Endothelial cell of umbilical vein (primary cell): Measurements from ENCODE around the gene CHST11. TPM values are rescaled to one million over a fixed set of nuclear protein-coding genes. Genes with fewer than 3 reads are reported as not detected.

Experiments
- BruUV-seq: library from RNA; stranded (reverse); fragments of 400-500 nt; replicated peaks from 2 replicates; lab custom pipeline; 2021; lab: Mats Ljungman, UMichigan
- CTCF ChIA-PET: fragments of 300-600, 350-600 bp; sonication (Branson Sonifier 250); formaldehyde crosslinking; loops from one replicate; lab custom pipeline; 2021; ENCODE audit warnings: antibody characterized with exemption, inconsistent platforms; lab: Charles Lee
- POLR2A ChIA-PET: fragments of 300-600, 350-600 bp; sonication (Branson Sonifier 250); formaldehyde crosslinking; loops from one replicate; lab custom pipeline; 2021; ENCODE audit warnings: antibody characterized with exemption, inconsistent platforms; lab: Charles Lee
- DNase-seq: peaks from one replicate; pipeline ENCODE4 v3.0.0-alpha.2; 2011; ENCODE audit warnings: low read depth, low spot score
- FAIRE-seq: peaks from 2 replicates; lab custom pipeline; 2011; peaks lifted over from hg19 to GRCh38; lab: Jason Lieb, UNC
- H2AFZ ChIP-seq: 2 replicates; pipeline ENCODE4 v1.6.0; 2012; ENCODE audit warnings: low read depth, low read length, control low read depth, inconsistent platforms
- H3K27ac ChIP-seq: 2 replicates; pipeline ENCODE4 v1.5.1; 2011; ENCODE audit warnings: low read depth, mild to moderate bottlenecking, control low read depth, low read length, moderate library complexity; ENCODE audit not compliant: insufficient read depth
- H3K27me3 ChIP-seq, 2 experiments: 2 replicates each; pipeline versions ENCODE4 v1.6.0 to v1.6.1; 2011; ENCODE audit warnings: low read length in 2 of 2, mixed read lengths in 1 of 2; ENCODE audit not compliant: control insufficient read depth in 2 of 2, insufficient read depth in 2 of 2
- H3K36me3 ChIP-seq, 2 experiments: 2 replicates in 1 of 2; 3 replicates in 1 of 2; pipeline ENCODE4 v1.5.1; 2011; ENCODE audit warnings: low read length in 2 of 2, mild to moderate bottlenecking in 1 of 2, moderate library complexity in 1 of 2; ENCODE audit not compliant: control insufficient read depth in 2 of 2, insufficient read depth in 2 of 2; ENCODE audit errors: extremely low read depth in 1 of 2
- H3K4me1 ChIP-seq: 3 replicates; pipeline ENCODE4 v1.5.1; 2011; ENCODE audit warnings: mild to moderate bottlenecking, low read length; ENCODE audit not compliant: control insufficient read depth, insufficient read depth; ENCODE audit errors: extremely low read depth
- H3K4me2 ChIP-seq: 2 replicates; pipeline ENCODE4 v1.6.1; 2011; ENCODE audit warnings: low read length, control low read depth, mixed read lengths; ENCODE audit not compliant: insufficient read depth
- H3K4me3 ChIP-seq, 3 experiments: fragments of 200-600 bp in 1 of 3; sonication (generic), shearing (Covaris generic) in 1 of 3; replicated peaks in 1 of 3; 2 replicates each; pipeline ENCODE4 v1.5.1; 2011 to 2016; ENCODE audit warnings: control low read depth in 3 of 3, low read length in 3 of 3, mild to moderate bottlenecking in 2 of 3, inconsistent platforms in 1 of 3, low read depth in 1 of 3, moderate library complexity in 1 of 3; ENCODE audit not compliant: insufficient read depth in 1 of 3
- H3K79me2 ChIP-seq: 2 replicates; pipeline ENCODE4 v1.6.0; 2012; ENCODE audit warnings: low read length, inconsistent platforms; ENCODE audit not compliant: control insufficient read depth, insufficient read depth
- H3K9ac ChIP-seq: replicated peaks from 2 replicates; pipeline ENCODE3; 2011; ENCODE audit warnings: low read length, control low read depth; ENCODE audit not compliant: insufficient read depth; ENCODE audit errors: extremely low read depth
- H3K9me1 ChIP-seq: replicated peaks from 3 replicates; pipeline ENCODE4 v1.6.0; 2011; ENCODE audit warnings: mild to moderate bottlenecking, low read length; ENCODE audit not compliant: control insufficient read depth, insufficient read depth; ENCODE audit errors: extremely low read depth
- H3K9me3 ChIP-seq: replicated peaks from 2 replicates; pipeline ENCODE4 v1.5.1; 2012; ENCODE audit warnings: low read length, inconsistent platforms; ENCODE audit not compliant: control insufficient read depth, insufficient read depth
- H4K20me1 ChIP-seq: replicated peaks from 2 replicates; pipeline ENCODE3; 2011; ENCODE audit warnings: mild to moderate bottlenecking, low read length; ENCODE audit not compliant: control insufficient read depth, insufficient read depth; ENCODE audit errors: extremely low read depth
- MAX ChIP-seq: IDR thresholded peaks from 2 replicates; pipeline ENCODE4 v1.6.1; 2011; ENCODE audit not compliant: insufficient read depth, insufficient read length
- MYC ChIP-seq: IDR thresholded peaks from one replicate; pipeline ENCODE4 v1.6.1; 2011; ENCODE audit warnings: mild to moderate bottlenecking, low read depth, low read length
- dilution Hi-C: fragments of 300-500 bp; cut with MboI; formaldehyde crosslinking; loops from one replicate; pipeline ENCODE4 v1.15.0; 2019; ENCODE audit warnings: low sequenced_read_pairs; ENCODE audit not compliant: extremely low pct_ligation_motif_present
- intact Hi-C: fragments of 100-400 bp; cut with micrococcal nuclease; formaldehyde crosslinking; loops from one replicate; pipeline ENCODE4 v1.10.0; 2022
- polyA plus RNA-seq, 4 experiments: library from polyadenylated mRNA; depleted of rRNA in 3 of 4; stranded (reverse) in 3 of 4; unstranded in 1 of 4; fragments of >200 nt; gene quantifications; 2 replicates each; pipeline versions ENCODE4 v1.2.1 to v1.2.3, GENCODE V29; 2011 to 2012; ENCODE audit warnings: missing spikeins in 1 of 4
- total RNA-seq: library from RNA; stranded (reverse); gene quantifications from 2 replicates; pipeline ENCODE4 v1.2.3, GENCODE V29; 2021

The CHST11 gene
- total and polyA plus RNA-seq, 2 donors (not counting 3 experiments of a cell fraction or from before 2014, with no cell fraction given), result 19.7 to 20.9 TPM

GRCh38 chr12:104600036-104600712 lies 143.4 kb downstream of the CHST11 start:
- no peak overlapping the region for H3K4me3 ChIP-seq
- H3K4me2 ChIP-seq, result no peak overlapping the region
- ChIA-PET POLR2A (no interaction called here), CTCF (no interaction called here)
- no peak overlapping the region for H3K27ac ChIP-seq
- no peaks in the 10 kb centered on the region for H3K36me3 ChIP-seq
- intact Hi-C loops (loop anchor here (5.0 kb wide), 1 partner anchor 218 kb away; no protein-coding TSS in a partner anchor), dilution Hi-C loops (no loop called here)
- FAIRE-seq (no peak), DNase-seq (no peak)
- peaks cover 30% of the 10 kb centered on the region for H3K4me1 ChIP-seq
- no peak for TF ChIP-seq MYC
- H3K27me3 ChIP-seq, result no peaks in the 10 kb centered on the region
- peaks cover 2% of the 10 kb centered on the region for H3K79me2 ChIP-seq
- no peaks in the 10 kb centered on the region for H4K20me1 ChIP-seq
- H3K9me1 ChIP-seq, result no peaks in the 10 kb centered on the region
- BruUV-seq, result no TSS peak
- H2AFZ ChIP-seq, result no peak overlapping the region
- no peak overlapping the region for H3K9ac ChIP-seq
- H3K9me3 ChIP-seq, result no peaks in the 10 kb centered on the region

GRCh38 chr12:104600790-104601739 lies 144.3 kb downstream of the CHST11 start:
- H3K4me2 ChIP-seq, result no peak overlapping the region
- peaks cover 4% of the 10 kb centered on the region for H3K79me2 ChIP-seq
- no peak overlapping the region for H3K9ac ChIP-seq
- H3K4me1 ChIP-seq, result peaks cover 35% of the 10 kb centered on the region
- intact Hi-C loops (loop anchor here (5.0 kb wide), 1 partner anchor 219 kb away; no protein-coding TSS in a partner anchor), dilution Hi-C loops (no loop called here)
- no peaks in the 10 kb centered on the region for H4K20me1 ChIP-seq
- POLR2A ChIA-PET, result no interaction called here
- FAIRE-seq (no peak), DNase-seq (no peak)
- no peak for TF ChIP-seq MAX
- no peak overlapping the region for H3K27ac ChIP-seq
- CTCF ChIA-PET, result interaction anchor here (1.0 to 1.4 kb wide), 2 partner anchors 7 to 68 kb away, joined by 3 read pairs; no protein-coding TSS in a partner anchor
- H3K9me1 ChIP-seq, result no peaks in the 10 kb centered on the region
- H3K4me3 ChIP-seq, result no peak overlapping the region
- BruUV-seq, result no TSS peak
- H2AFZ ChIP-seq, result no peak overlapping the region
- H3K9me3 ChIP-seq, result no peaks in the 10 kb centered on the region
- H3K36me3 ChIP-seq, result no peaks in the 10 kb centered on the region
- H3K27me3 ChIP-seq, result no peaks in the 10 kb centered on the region
